ENCODE data around the gene FNDC8.

DNA sequence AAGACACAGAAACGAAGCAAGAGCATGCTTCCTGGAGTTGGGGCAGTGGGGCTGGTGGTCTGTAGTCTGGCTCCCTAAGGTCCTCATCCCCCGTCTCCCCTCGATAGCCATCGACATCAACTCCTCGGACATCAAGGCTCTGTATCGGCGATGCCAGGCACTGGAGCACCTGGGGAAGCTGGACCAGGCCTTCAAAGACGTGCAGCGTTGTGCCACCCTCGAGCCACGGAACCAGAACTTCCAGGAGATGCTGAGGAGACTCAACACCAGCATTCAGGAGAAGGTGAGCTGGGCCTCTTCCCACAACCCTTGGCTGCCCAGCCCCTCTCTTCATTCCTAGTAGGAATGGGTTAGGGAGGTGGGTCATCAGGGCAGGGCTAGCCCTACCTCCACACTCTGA, 28.5 kb downstream of the FNDC8 start:
- TF ChIP-seq, protein P1, sequence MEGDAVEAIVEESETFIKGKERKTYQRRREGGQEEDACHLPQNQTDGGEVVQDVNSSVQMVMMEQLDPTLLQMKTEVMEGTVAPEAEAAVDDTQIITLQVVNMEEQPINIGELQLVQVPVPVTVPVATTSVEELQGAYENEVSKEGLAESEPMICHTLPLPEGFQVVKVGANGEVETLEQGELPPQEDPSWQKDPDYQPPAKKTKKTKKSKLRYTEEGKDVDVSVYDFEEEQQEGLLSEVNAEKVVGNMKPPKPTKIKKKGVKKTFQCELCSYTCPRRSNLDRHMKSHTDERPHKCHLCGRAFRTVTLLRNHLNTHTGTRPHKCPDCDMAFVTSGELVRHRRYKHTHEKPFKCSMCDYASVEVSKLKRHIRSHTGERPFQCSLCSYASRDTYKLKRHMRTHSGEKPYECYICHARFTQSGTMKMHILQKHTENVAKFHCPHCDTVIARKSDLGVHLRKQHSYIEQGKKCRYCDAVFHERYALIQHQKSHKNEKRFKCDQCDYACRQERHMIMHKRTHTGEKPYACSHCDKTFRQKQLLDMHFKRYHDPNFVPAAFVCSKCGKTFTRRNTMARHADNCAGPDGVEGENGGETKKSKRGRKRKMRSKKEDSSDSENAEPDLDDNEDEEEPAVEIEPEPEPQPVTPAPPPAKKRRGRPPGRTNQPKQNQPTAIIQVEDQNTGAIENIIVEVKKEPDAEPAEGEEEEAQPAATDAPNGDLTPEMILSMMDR (IDR thresholded peaks at IDR 0.05), result no peak
- no peak for TF ChIP-seq NFYB (CRISPR knock-in tag; conservative IDR thresholded peaks at IDR 0.05; ENCODE audit: low read depth)
